Suprapubic skin (tissue), 4 donors: Measurements from ENCODE around the gene PARD6G. TPM values are rescaled to one million over a fixed set of nuclear protein-coding genes. Genes with fewer than 3 reads are reported as not detected.

Experiments used
- DNase-seq, 2 donors: peaks; one replicate each; pipeline ENCODE4 v3.0.0-alpha.2; 2019; ENCODE audit warnings: low spot score in 2 of 2
- H3K27ac ChIP-seq: fragments of 200-600 bp; sonication (generic); one replicate; pipeline ENCODE4 v1.5.1; 2019
- H3K27me3 ChIP-seq: fragments of 200-600 bp; sonication (generic); one replicate; pipeline ENCODE4 v1.5.1; 2019
- H3K36me3 ChIP-seq: fragments of 200-600 bp; sonication (generic); one replicate; pipeline ENCODE4 v1.5.1; 2019
- H3K4me1 ChIP-seq: fragments of 200-600 bp; sonication (generic); one replicate; pipeline ENCODE4 v1.5.1; 2019
- H3K4me3 ChIP-seq: fragments of 200-600 bp; sonication (generic); one replicate; pipeline ENCODE4 v1.5.1; 2019; ENCODE audit warnings: mild to moderate bottlenecking
- H3K9me3 ChIP-seq: fragments of 200-600 bp; sonication (generic); one replicate; pipeline ENCODE4 v1.5.1; 2019
- CTCF ChIP-seq, 2 donors: fragments of 200-600 bp in 1 of 2; fragments of 450-650 bp in 1 of 2; sonication (generic) in 1 of 2; IDR thresholded peaks; one replicate each; pipeline ENCODE4 v1.5.1; 2016 to 2019; ENCODE audit warnings: antibody characterized with exemption in 2 of 2, mild to moderate bottlenecking in 1 of 2, moderate library complexity in 1 of 2
- EP300 ChIP-seq: sonication (generic); formaldehyde crosslinking; IDR thresholded peaks from one replicate; pipeline ENCODE4 v1.6.1; 2017; ENCODE audit warnings: antibody characterized with exemption
- POLR2A ChIP-seq, 2 donors: fragments of 450-650 bp; IDR thresholded peaks; one replicate each; pipeline ENCODE4 v1.6.1; 2017; ENCODE audit warnings: antibody characterized with exemption in 2 of 2, mild to moderate bottlenecking in 2 of 2, moderate library complexity in 2 of 2
- POLR2AphosphoS5 ChIP-seq, 3 donors: sonication (generic); formaldehyde crosslinking; IDR thresholded peaks; one replicate each; pipeline ENCODE4 v1.6.1; 2017; ENCODE audit warnings: antibody characterized with exemption in 3 of 3
- WGBS: methylation state at CpG from one replicate; pipeline ENCODE4 v1.1.5; 2018; 5-methylcytosine and 5-hydroxymethylcytosine counted together
- total RNA-seq, 4 donors: library from RNA; depleted of rRNA; stranded (reverse); fragments of >200 nt; gene quantifications; one replicate each; pipeline ENCODE4 v1.1.0, GENCODE V29; 2016

PARD6G gene
- total RNA-seq, 4 donors from 2014 or later = 47.5 to 97.6 (median 82.2) TPM

GRCh38 chr18:80218341-80219227 is 28.7 kb downstream of the PARD6G start:
- TF ChIP-seq EP300 (no peak), POLR2A (IDR thresholded peaks at IDR 0.05) (no peak), CTCF (IDR thresholded peaks at IDR 0.05) (no peak), POLR2AphosphoS5 (IDR thresholded peaks at IDR 0.05) (no peak)
- H3K36me3 ChIP-seq = no peaks in the 10 kb centered on the region
- no peak overlapping the region for H3K4me3 ChIP-seq
- H3K4me1 ChIP-seq = peaks cover 7% of the 10 kb centered on the region
- no peaks in the 10 kb centered on the region for H3K27me3 ChIP-seq
- 93% methylated on average over 10 of the region's 10 CpGs for WGBS
- no peaks in the 10 kb centered on the region for H3K9me3 ChIP-seq
- H3K27ac ChIP-seq = no peak overlapping the region
- no peak for DNase-seq

- no peaks in the 10 kb centered on the region for H3K36me3 ChIP-seq
- no peak overlapping the region for H3K4me3 ChIP-seq
- no peaks in the 10 kb centered on the region for H3K9me3 ChIP-seq
- no peaks in the 10 kb centered on the region for H3K27me3 ChIP-seq
- no peak overlapping the region for H3K27ac ChIP-seq
- TF ChIP-seq POLR2AphosphoS5 (IDR thresholded peaks at IDR 0.05) (no peak), EP300 (no peak), POLR2A (IDR thresholded peaks at IDR 0.05) (no peak), CTCF (IDR thresholded peaks at IDR 0.05) (no peak)
- 68% methylated on average over 2 of the region's 2 CpGs for WGBS
- peaks cover 11% of the 10 kb centered on the region for H3K4me1 ChIP-seq
- no peak for DNase-seq
Observed at GRCh38 chr18:80213182-80213581, 34.1 kb downstream of the PARD6G start.

GRCh38 chr18:80210312-80211083 is 36.8 kb downstream of the PARD6G start:
- no peak for DNase-seq
- Histone ChIP-seq H3K9me3 (no peaks in the 10 kb centered on the region), H3K4me3 (no peak overlapping the region), H3K36me3 (no peaks in the 10 kb centered on the region), H3K27me3 (no peaks in the 10 kb centered on the region), H3K27ac (no peak overlapping the region), H3K4me1 (peaks cover 11% of the 10 kb centered on the region)
- no peak for TF ChIP-seq EP300
- TF ChIP-seq CTCF (IDR thresholded peaks at IDR 0.05) = no peak
- no peak for TF ChIP-seq POLR2AphosphoS5 (IDR thresholded peaks at IDR 0.05)
- TF ChIP-seq POLR2A (IDR thresholded peaks at IDR 0.05) = no peak
- WGBS = 18% methylated on average over 6 of the region's 6 CpGs

GRCh38 chr18:80208620-80209019 is 38.7 kb downstream of the PARD6G start:
- no peak for DNase-seq
- H3K27ac ChIP-seq = no peak overlapping the region
- H3K27me3 ChIP-seq = no peaks in the 10 kb centered on the region
- no peak overlapping the region for H3K4me3 ChIP-seq
- TF ChIP-seq EP300 (no peak), CTCF (IDR thresholded peaks at IDR 0.05) (no peak), POLR2A (IDR thresholded peaks at IDR 0.05) (no peak), POLR2AphosphoS5 (IDR thresholded peaks at IDR 0.05) (no peak)
- WGBS = 91% methylated on average over 4 of the region's 4 CpGs
- peaks cover 11% of the 10 kb centered on the region for H3K4me1 ChIP-seq
- H3K9me3 ChIP-seq = no peaks in the 10 kb centered on the region
- no peaks in the 10 kb centered on the region for H3K36me3 ChIP-seq

- no peak for DNase-seq
- H3K4me1 ChIP-seq = peaks cover 20% of the 10 kb centered on the region
- peaks cover 7% of the 10 kb centered on the region for H3K36me3 ChIP-seq
- H3K4me3 ChIP-seq = no peak overlapping the region
- TF ChIP-seq POLR2A (IDR thresholded peaks at IDR 0.05) (no peak), EP300 (no peak), CTCF (IDR thresholded peaks at IDR 0.05) (no peak), POLR2AphosphoS5 (IDR thresholded peaks at IDR 0.05) (no peak)
- WGBS = 88% methylated on average over 4 of the region's 4 CpGs
- H3K27ac ChIP-seq = no peak overlapping the region
- H3K9me3 ChIP-seq = no peaks in the 10 kb centered on the region
- no peaks in the 10 kb centered on the region for H3K27me3 ChIP-seq
Observed at GRCh38 chr18:80205294-80205693, 42.0 kb downstream of the PARD6G start.
